Cardiac fibroblast (primary cell): ENCODE measurements around the gene KCNH6.

Experiments
- DNase-seq, 2 donors: peaks; one replicate each; pipeline versions ENCODE4 v3.0.0 to v3.0.0-alpha.2; 2010; ENCODE audit warnings: low read depth in 2 of 2
- H3K4me3 ChIP-seq, 2 donors: replicated peaks in 1 of 2; 1 replicate in 1 of 2; 2 replicates in 1 of 2; pipeline ENCODE4 v1.5.1; 2011; ENCODE audit warnings: low read depth in 2 of 2, low read length in 2 of 2, mild to moderate bottlenecking in 2 of 2, moderate library complexity in 1 of 2
- CTCF ChIP-seq: IDR thresholded peaks from one replicate; pipeline ENCODE4 v1.5.1; 2011; ENCODE audit warnings: low read depth, mild to moderate bottlenecking, low read length, inconsistent platforms

The KCNH6 gene

GRCh38 chr17:63476854-63477479, 46.2 kb upstream of the KCNH6 start, which contains the start of gene ACE:
ACE (plus strand) TSS chr17:63477061; CDS start chr17:63477095, 34 bp downstream.
- no peak for TF ChIP-seq CTCF
- DNase-seq = no peak

DNA sequence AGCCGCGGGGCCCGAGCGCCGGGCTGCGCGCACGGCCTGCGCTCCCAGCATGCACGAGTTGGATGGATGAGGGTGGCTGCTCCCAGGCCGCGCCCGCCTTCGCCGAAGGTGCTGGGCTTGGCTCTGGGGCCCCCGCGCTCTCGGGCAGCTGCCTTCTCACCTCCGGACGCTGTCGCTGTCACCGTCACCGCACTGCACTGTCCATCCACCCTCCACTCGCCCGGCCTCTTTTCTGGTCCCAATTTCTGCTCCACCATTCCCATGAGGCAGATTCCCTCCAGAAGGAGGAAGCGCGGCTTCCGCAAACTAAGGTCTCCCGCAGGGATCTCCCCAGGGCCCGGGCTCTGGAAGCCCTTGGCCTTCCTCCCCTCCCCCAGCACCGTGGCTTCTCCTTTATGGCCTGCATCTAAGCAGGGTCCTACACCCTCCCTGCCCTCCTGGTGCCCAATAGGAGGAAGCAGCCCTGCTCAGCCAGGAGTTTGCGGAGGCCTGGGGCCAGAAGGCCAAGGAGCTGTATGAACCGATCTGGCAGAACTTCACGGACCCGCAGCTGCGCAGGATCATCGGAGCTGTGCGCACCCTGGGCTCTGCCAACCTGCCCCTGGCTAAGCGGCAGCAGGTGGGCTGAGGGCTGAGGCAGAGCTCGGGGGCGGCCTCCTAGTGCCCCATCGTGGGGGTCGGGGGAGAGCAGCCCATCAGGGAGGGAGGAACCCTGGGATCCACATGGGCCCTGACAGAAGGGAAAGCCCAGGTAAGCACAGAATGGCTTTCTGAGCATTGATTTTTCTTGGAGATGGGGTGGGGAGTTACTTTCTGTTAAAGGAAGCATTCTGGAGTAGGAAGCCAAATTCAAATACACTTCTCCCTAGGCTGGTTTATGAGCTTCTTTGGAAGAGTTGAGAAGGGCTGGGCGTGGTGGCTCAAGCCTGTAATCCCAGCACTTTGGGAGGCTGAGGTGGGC, 45.4 kb upstream of the KCNH6 start:
- peak overlapping the region; percentile 30 to 51 for H3K4me3 ChIP-seq
- no peak for TF ChIP-seq CTCF

More at GRCh38 chr17:63476854-63477479, 46.2 kb upstream of the KCNH6 start, which contains the start of gene ACE:
- peak within 1 kb of the TSS; percentile 39 to 51 for H3K4me3 ChIP-seq

GRCh38 chr17:63478814-63479494, 44.2 kb upstream of the KCNH6 start:
- DNase-seq = peak; percentile 95 to 96
- TF ChIP-seq CTCF = peak; percentile 97
- no peak overlapping the region for H3K4me3 ChIP-seq

More for the DNA sequence above, 45.4 kb upstream of the KCNH6 start:
- no peak for DNase-seq

DNA sequence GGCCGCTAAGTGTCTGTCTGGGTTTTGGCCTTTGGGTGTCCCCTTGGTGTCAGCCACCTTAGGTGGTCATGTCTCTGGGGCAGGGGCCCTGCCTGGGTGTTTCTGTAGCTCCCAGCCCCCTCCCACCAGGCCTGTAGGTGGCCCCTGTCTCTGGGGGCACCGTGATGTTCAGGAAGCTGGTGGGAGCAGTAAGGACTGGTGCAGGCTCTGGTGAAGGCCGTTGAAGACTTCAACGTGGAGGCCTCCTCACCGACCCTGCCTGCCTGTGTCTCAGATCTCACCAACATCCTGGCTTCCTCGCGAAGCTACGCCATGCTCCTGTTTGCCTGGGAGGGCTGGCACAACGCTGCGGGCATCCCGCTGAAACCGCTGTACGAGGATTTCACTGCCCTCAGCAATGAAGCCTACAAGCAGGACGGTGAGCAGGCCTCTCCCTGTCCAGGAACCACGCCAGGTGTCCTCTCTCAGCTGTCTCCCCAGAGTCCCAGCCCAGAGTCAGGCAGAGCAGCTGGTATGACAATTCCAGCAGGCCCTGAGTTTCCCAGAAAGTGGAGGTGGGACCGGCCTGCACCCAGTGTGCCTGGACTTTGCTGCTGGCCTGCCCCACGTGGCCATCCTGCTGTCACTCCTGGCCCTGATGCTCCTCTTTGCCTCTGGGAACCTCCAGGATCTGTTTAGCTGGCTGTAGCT, 43.5 kb upstream of the KCNH6 start:
- no peak overlapping the region for H3K4me3 ChIP-seq
- no peak for TF ChIP-seq CTCF
- no peak for DNase-seq

GRCh38 chr17:63480192-63480784, 42.9 kb upstream of the KCNH6 start:
- DNase-seq = no peak
- no peak overlapping the region for H3K4me3 ChIP-seq
- no peak for TF ChIP-seq CTCF
